ENCODE data around the gene GDI1. TPM values are rescaled to one million over a fixed set of nuclear protein-coding genes. Genes with fewer than 3 reads are reported as not detected.

The GDI1 gene
- total and polyA plus RNA-seq, 9 of the 15 experiments (the other 6 are each of a cell fraction or from before 2014, with no cell fraction given): 0.97 to 82.6 (median 37.5) TPM

GRCh38 chrX:154484255-154485149, 47.5 kb downstream of the GDI1 start (continued):
- TF ChIP-seq ZNF407 (IDR thresholded peaks at IDR 0.05; ENCODE audit: low read depth) (no peak), ARID3A (IDR thresholded peaks at IDR 0.05; ENCODE audit: borderline replicate concordance, low read depth, low read length) (no peak), ZNF551 (CRISPR knock-in tag; IDR thresholded peaks at IDR 0.05) (no peak), CREBBP (IDR thresholded peaks at IDR 0.05; ENCODE audit: low read depth, low read length) (no peak), ZBTB12 (CRISPR knock-in tag; IDR thresholded peaks at IDR 0.05) (no peak), NR0B1 (IDR thresholded peaks at IDR 0.05; ENCODE audit: partially characterized antibody) (no peak), ZNF655 (CRISPR knock-in tag; IDR thresholded peaks at IDR 0.05) (no peak), ATF2 (CRISPR knock-in tag; IDR thresholded peaks at IDR 0.05) (no peak), E2F3 (CRISPR knock-in tag; IDR thresholded peaks at IDR 0.05) (no peak)
